GM19324 (cell line): ENCODE measurements around the gene PITPNB.

ENCODE experiments used
- ATAC-seq: cut with Tn5 transposase; IDR thresholded peaks from one replicate; pipeline ENCODE4 v1.9.1; 2021; ENCODE audit warnings: mild to moderate bottlenecking, moderate library complexity; ENCODE audit not compliant: unreplicated experiment, low FRiP score

PITPNB gene

GRCh38 chr22:27805841-27806240, 113.2 kb downstream of the PITPNB start:
- no peak for ATAC-seq

DNA sequence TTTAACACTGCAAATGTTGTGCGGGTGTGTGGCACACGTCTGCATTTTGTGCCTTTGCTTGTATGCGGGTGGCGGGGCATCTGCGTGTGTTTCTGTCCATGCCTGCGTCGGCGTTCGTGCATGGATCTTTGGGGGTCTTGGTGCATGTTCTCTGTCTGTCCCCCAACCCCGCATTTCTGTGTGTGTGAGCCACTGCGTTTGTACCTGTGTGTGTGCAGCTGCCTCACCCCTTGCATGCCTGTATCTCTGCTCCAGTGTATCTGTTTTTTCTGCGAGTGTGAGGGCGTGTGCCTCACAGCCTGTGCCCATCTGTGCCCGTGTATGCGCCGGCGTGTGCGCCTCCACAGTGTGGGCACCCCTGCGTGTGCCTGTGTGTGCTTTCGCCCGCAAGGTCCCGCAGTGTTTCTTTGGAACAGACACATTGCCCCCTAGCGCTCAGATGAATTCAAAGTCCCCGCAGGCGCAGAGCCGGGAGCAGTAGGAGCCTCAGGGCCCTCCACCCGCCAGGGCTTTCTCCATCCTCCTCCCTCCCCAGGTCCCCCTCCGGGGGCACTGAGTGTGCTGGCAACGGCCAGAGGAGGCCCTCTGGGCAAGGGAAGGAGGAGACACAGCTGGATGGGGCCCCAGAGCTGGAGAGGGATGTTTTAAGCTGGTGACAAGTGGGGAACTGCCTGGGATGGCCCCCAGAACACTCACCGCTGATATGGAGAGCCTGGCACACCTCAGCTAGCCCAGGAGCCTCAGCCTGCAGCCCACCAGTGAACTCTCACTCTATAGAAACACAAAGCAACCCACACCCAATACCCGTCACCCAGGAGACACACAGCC, 114.4 kb downstream of the PITPNB start:
- no peak for ATAC-seq

GRCh38 chr22:27803841-27804415, 115.1 kb downstream of the PITPNB start:
- ATAC-seq: no peak

GRCh38 chr22:27802346-27803073, 116.5 kb downstream of the PITPNB start:
- no peak for ATAC-seq
